HUDEP-2 (cell line): ENCODE data around the gene COQ8B.
A peak's percentile ranks its signal among the peaks of the same experiment; 100 is the strongest.

Experiments used
- DNase-seq, 76 experiments: peaks; one replicate each; lab custom pipeline; 2025; ENCODE audit not compliant: unreplicated experiment in 76 of 76; lab: John Stamatoyannopoulos, UW

COQ8B gene

GRCh38 chr19:40693150-40693788, 23.4 kb downstream of the COQ8B start:
- peak in 3 of 76 experiments; percentile 7 to 16 (median 11) for DNase-seq

DNA sequence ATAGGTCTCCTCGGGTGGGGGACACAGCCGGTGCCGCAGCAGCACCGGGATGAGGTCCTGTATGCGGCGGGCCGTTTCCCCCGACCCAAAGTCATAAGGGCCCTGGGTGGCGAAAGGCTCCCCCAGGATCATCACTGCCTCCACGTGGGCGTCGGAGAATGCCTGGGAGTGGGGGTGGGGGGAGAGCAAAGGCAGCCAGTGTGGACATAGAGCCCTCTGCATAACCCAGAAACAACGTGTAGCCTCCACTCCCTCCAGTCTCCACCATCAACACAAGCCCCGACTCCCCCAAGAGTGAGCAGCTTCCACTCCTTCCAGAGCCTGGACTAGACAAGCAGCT, 24.5 kb downstream of the COQ8B start:
- peak in 1 of 76 experiments; percentile 30 for DNase-seq

DNA sequence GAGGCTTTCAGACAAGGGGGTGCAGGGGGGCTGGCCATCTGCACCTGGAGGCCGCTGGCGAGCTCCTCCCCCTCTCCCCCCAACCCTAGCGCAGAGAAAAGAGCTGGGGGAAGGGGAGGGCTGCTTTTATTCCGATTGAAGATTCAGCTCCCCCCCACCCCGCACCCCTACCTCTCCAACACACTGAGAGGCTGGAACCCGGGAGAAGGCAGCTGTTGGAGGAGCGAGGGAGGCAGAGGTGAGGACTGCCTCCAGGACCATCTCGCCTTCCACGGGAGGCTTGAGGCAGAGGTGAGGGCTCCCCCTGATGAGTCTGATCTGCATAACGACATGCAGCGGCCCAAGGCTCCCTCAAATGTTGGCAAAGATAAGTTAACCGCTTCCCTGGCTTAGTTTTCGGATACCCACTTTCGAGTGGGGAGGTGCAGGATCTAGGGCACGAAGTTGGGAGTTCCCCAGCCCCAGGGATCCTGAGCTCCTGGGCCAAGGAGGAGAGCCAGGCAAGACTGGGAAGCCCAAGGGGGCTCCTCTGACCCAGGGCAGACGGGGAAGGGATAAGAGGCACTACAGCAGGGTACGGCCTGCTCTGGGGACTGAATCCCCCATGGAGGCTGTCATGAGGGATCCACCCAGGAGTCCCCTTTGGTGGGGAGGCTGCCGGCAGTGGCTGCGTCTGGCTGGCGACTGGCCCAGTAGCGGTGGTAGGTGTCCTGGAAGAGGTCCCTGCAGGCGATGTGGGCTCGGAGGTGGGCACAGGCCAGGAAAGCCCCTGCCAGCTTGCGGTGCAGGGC, 25.1 kb downstream of the COQ8B start:
- peak in 52 of 76 experiments; percentile 14 to 83 (median 59) for DNase-seq

GRCh38 chr19:40690693-40691420, 25.8 kb downstream of the COQ8B start:
- peak in 75 of 76 experiments; percentile 77 to 99 (median 97) for DNase-seq

GRCh38 chr19:40690050-40690692, 26.5 kb downstream of the COQ8B start, which contains the start of gene NUMBL:
Gene NUMBL, minus strand, starts transcription at chr19:40690651. Its CDS starts 168 bp downstream, at chr19:40690483.
- DNase-seq, result no peak

- peak in 19 of 76 experiments; percentile 16 to 43 (median 29) for DNase-seq
Measured at GRCh38 chr19:40689339-40690049, 27.2 kb downstream of the COQ8B start.

DNA sequence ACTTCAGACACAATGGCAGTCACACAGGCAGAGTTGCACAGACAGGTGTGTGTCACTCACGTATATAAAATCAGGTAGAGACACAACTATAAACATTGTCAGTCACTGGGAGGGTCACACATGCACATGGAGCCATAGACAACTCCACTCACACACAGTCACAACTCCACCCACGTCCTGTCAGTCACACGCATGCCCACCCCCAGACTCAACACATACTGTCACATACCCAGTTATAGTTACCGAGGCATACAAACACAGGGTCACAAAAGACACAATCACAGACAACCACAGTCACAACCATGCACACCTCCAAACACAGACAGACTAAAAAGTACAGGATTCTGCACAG, 27.7 kb downstream of the COQ8B start:
- DNase-seq, result no peak

DNA sequence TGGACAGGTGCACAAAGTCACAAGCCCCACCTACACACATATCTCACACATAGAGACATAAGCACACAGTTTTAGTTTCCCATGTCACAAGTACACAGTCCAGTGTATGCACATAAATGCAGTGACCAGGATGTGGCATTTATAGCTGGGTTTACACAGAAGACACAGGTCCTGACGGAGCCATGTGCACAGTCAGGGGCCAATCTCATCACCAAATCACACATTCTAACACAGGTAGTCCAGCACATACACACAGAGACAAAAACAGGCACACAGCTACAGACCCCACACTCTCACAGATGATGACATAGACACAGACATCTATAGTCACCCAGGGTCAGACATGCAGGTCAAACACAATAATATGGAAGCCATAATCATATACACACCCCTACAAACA, 28.4 kb downstream of the COQ8B start:
- peak in 1 of 76 experiments; percentile 19 for DNase-seq

GRCh38 chr19:40687525-40688016, 29.1 kb downstream of the COQ8B start:
- peak in 73 of 76 experiments; percentile 12 to 90 (median 76) for DNase-seq

DNA sequence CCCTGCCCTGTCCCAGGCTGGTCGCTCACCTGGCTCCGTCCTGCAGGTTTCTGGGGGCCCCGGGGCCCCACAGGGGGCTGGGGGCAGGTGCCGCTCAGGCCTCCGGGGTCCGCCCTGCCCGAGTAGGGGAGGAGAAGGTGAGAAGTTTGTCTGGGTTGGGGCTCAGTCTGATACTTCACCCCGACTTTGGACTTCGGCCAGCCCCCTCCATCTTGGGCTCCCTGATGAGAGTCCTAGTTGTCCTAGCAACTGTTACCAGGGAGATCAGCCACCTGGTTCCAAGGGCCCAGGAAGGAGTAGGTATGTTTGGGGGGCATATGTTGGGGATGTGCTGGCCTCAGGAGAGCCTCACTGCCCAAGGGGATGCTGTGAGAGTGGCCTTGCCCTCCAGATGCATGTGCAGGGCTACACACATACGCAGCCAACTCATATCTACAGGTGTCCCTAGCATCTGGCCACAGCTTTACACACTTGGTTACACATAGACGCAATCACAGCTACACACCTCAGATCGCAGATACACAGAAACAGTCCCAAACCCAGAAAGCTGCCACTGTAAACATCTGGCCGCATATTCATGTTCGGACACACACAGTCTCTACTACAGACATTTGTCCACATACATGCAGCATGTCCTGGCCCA, 29.7 kb downstream of the COQ8B start:
- no peak for DNase-seq

GRCh38 chr19:40685563-40685962, 31.1 kb downstream of the COQ8B start:
- peak in 61 of 76 experiments; percentile 18 to 86 (median 48) for DNase-seq

DNA sequence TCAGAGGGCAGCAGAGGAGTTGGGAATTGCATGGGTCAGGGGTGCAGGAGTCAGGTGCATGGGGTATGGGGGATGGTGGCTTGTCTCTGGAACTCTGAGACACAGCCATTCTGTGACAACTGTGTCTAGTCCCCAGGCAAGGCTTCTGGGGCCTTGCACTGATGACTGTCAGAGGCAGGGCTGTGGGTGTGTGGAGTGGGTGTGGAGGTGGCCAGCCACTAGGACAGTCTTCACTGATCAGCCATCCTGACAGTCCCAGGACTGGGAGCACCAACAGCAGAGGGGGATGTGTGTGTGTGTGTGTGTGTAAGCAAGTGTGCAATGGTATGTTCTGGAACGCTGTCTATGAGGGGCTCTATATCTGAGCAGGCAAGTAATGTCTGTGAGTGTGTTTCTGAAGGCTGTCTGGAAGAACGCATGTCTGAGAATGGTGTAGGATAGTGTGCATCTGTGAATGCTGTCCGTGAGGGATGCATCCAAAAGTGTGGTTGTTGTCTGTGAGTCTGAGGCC, 31.6 kb downstream of the COQ8B start:
- DNase-seq, result no peak

DNA sequence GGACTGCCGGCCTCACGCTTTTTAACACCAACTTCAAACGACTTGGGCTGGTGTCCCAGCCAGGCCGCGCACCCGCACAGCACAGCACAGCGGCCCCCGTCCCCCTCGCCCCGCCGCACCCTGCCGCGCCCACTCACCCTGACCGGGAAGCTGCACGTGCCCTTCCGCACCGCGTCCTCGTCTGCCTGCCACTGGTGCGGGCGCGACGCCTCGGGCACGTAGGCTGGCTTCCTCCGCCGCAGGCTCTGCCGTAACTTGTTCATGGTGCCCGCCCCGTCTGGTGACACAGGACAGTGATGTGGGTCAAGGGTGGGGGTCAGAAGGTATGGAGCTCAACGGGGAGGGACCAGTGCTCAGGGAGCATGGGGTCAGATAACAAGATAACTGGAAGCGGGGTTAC, 32.4 kb downstream of the COQ8B start:
- no peak for DNase-seq

- DNase-seq, result no peak
Measured at GRCh38 chr19:40683437-40683836, 33.2 kb downstream of the COQ8B start.

- DNase-seq, result no peak
Measured at GRCh38 chr19:40682431-40682964, 34.2 kb downstream of the COQ8B start.

DNA sequence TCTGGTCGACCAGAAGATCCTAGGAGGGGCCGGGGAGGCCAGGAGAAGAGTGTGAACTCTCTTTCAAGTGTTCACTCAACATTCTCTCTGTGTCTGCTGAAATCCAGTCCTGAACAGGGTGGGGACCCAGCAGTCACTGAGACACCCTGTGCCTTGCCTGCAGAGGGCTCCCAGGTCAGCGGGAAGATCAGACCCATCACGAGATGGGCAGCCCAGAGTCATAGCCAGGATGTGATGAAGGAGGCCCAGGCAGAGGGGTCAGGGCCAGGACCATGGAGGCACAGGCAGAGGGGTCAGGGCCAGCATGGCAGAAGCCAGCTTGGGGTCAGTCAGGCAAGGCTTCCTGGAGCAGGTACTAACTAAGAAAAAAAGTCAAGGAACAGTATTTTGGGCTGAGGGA, 35.6 kb downstream of the COQ8B start:
- DNase-seq, result no peak

- DNase-seq, result no peak
Measured at GRCh38 chr19:40677156-40677555, 39.5 kb downstream of the COQ8B start.

DNA sequence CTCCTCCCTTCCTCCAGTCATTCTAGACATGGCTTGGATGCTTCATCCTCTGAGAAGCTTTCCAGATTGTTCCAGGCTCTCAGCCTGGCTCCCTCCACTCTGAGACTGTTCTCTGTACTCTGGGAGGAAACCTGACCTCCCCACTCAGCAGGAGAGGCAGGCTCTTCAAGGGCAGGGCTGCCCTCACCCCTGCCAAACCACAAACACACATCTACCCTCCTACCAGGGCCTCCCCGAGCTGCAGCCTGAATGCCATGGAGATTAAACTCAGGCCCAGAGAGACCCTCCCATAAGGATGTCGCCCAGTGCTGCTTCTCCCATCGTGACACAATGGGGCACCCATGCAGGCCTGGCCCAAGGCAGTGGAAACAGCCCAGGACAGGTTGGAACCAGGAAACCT, 42.4 kb downstream of the COQ8B start:
- peak in 61 of 76 experiments; percentile 20 to 79 (median 54) for DNase-seq

- DNase-seq, result peak in 35 of 76 experiments; percentile 17 to 61 (median 39)
Measured at GRCh38 chr19:40673397-40673796, 43.3 kb downstream of the COQ8B start.
